Neural cell (in vitro differentiated cells): ENCODE measurements around the gene RHOC. TPM values are rescaled to one million over a fixed set of nuclear protein-coding genes. Genes with fewer than 3 reads are reported as not detected.

ENCODE experiments used
- H2AFZ ChIP-seq: fragments of 200-600, 300-800 bp; sonication (generic), shearing (Covaris generic); 2 replicates; pipeline ENCODE4 v1.6.0; 2014; ENCODE audit warnings: low read depth, mild to moderate bottlenecking, antibody characterized with exemption, low read length, moderate library complexity
- H3F3A ChIP-seq: fragments of 200-600 bp; shearing (Covaris generic); 2 replicates; pipeline ENCODE4 v1.6.1; 2016; ENCODE audit warnings: mild to moderate bottlenecking, moderate library complexity, mixed read lengths, antibody characterized with exemption, low read length; ENCODE audit not compliant: insufficient read depth, poor library complexity, severe bottlenecking
- H3K27ac ChIP-seq: fragments of 200-600, 300-800 bp; sonication (generic), shearing (Covaris generic); 2 replicates; pipeline ENCODE4 v1.5.1; 2014; ENCODE audit warnings: mild to moderate bottlenecking, low read length, moderate library complexity
- H3K27me3 ChIP-seq: fragments of 300-800, 200-600 bp; sonication (generic), shearing (Covaris generic); 2 replicates; pipeline ENCODE4 v1.6.0; 2014; ENCODE audit warnings: mild to moderate bottlenecking, low read depth, low read length, moderate library complexity; ENCODE audit not compliant: insufficient read depth
- H3K36me3 ChIP-seq: fragments of 300-800, 200-600 bp; sonication (generic), shearing (Covaris generic); 2 replicates; pipeline ENCODE4 v1.5.1; 2014; ENCODE audit warnings: mild to moderate bottlenecking, antibody characterized with exemption, low read length, moderate library complexity; ENCODE audit not compliant: insufficient read depth
- H3K4me2 ChIP-seq: fragments of 300-800, 200-600 bp; sonication (generic), shearing (Covaris generic); 2 replicates; pipeline ENCODE4 v1.6.0; 2014; ENCODE audit warnings: mild to moderate bottlenecking, low read length
- H3K4me3 ChIP-seq: fragments of 300-800, 200-600 bp; sonication (generic), shearing (Covaris generic); 2 replicates; pipeline ENCODE4 v1.5.1; 2014; ENCODE audit warnings: mild to moderate bottlenecking, low read length, moderate library complexity
- H3K79me2 ChIP-seq: fragments of 200-600 bp; shearing (Covaris generic); replicated peaks from 2 replicates; pipeline ENCODE4 v1.6.0; 2014; ENCODE audit warnings: mild to moderate bottlenecking, low read length, moderate library complexity; ENCODE audit not compliant: insufficient read depth
- H3K9ac ChIP-seq: fragments of 300-800, 200-600 bp; sonication (generic), shearing (Covaris generic); 2 replicates; pipeline ENCODE4 v1.6.1; 2016; ENCODE audit warnings: mild to moderate bottlenecking, low read length, mixed read lengths
- H3K9me2 ChIP-seq: fragments of 200-600 bp; shearing (Covaris generic); 2 replicates; pipeline ENCODE4 v1.6.1; 2016; ENCODE audit warnings: mild to moderate bottlenecking, low read length, mixed read lengths; ENCODE audit not compliant: insufficient read depth
- H3K9me3 ChIP-seq: fragments of 200-600, 300-800 bp; sonication (generic), shearing (Covaris generic); 2 replicates; pipeline ENCODE4 v1.6.1; 2016; ENCODE audit warnings: mild to moderate bottlenecking, mixed run types, low read length, moderate library complexity, mixed read lengths
- H4K20me1 ChIP-seq: fragments of 200-600 bp; shearing (Covaris generic); 2 replicates; pipeline ENCODE4 v1.6.1; 2016; ENCODE audit warnings: mild to moderate bottlenecking, mixed run types; ENCODE audit not compliant: insufficient read depth
- CTCF ChIP-seq: fragments of 450-650 bp; IDR thresholded peaks from 2 replicates; pipeline ENCODE4 v1.5.1; 2014; ENCODE audit warnings: antibody characterized with exemption, mild to moderate bottlenecking, moderate library complexity; ENCODE audit not compliant: poor library complexity, severe bottlenecking
- EP300 ChIP-seq: fragments of 450-650 bp; conservative IDR thresholded peaks from 2 replicates; pipeline ENCODE4 v1.6.1; 2014; ENCODE audit warnings: antibody characterized with exemption, mild to moderate bottlenecking, moderate library complexity; ENCODE audit not compliant: poor library complexity, severe bottlenecking
- EZH2 ChIP-seq: fragments of 200-600, 300-800 bp; shearing (Covaris generic), sonication (generic); IDR thresholded peaks from 2 replicates; pipeline ENCODE4 v1.6.1; 2014; ENCODE audit warnings: antibody characterized with exemption, low read length, borderline replicate concordance, mild to moderate bottlenecking; ENCODE audit not compliant: insufficient read depth, poor library complexity, severe bottlenecking
- MXI1 ChIP-seq: fragments of 450-650 bp; conservative IDR thresholded peaks from 2 replicates; pipeline ENCODE4 v1.6.1; 2014; ENCODE audit warnings: antibody characterized with exemption, mild to moderate bottlenecking; ENCODE audit not compliant: poor library complexity, severe bottlenecking
- POLR2AphosphoS5 ChIP-seq: IDR thresholded peaks from 2 replicates; pipeline ENCODE4 v1.6.1; 2012
- RAD21 ChIP-seq: fragments of 450-650 bp; conservative IDR thresholded peaks from 2 replicates; pipeline ENCODE4 v1.6.1; 2014; ENCODE audit warnings: antibody characterized with exemption, mild to moderate bottlenecking, moderate library complexity
- REST ChIP-seq: IDR thresholded peaks from 2 replicates; pipeline ENCODE4 v1.6.1; 2012; ENCODE audit warnings: borderline replicate concordance
- SMC3 ChIP-seq: fragments of 450-650 bp; conservative IDR thresholded peaks from 2 replicates; pipeline ENCODE4 v1.6.1; 2014; ENCODE audit warnings: antibody characterized with exemption, mild to moderate bottlenecking, moderate library complexity; ENCODE audit not compliant: poor library complexity
- TAF1 ChIP-seq: IDR thresholded peaks from 2 replicates; pipeline ENCODE4 v1.6.1; 2012; ENCODE audit warnings: low read depth
- polyA plus RNA-seq: library from polyadenylated mRNA; depleted of rRNA; stranded (reverse); fragments of >200 nt; gene quantifications from 2 replicates; pipeline ENCODE4 v1.2.3, GENCODE V29; 2014

RHOC gene
- polyA plus RNA-seq, 1 donor from 2014 or later: 5.0 TPM

GRCh38 chr1:112711670-112712069 is 4.7 kb upstream of the RHOC start:
- Histone ChIP-seq H3K27me3 (peaks cover 32% of the 10 kb centered on the region), H3K4me3 (no peak overlapping the region), H3K79me2 (no peaks in the 10 kb centered on the region)

GRCh38 chr1:112711041-112711440 is 4.1 kb upstream of the RHOC start:
- Histone ChIP-seq H3K9ac (no peak overlapping the region), H3K9me3 (no peaks in the 10 kb centered on the region), H4K20me1 (no peaks in the 10 kb centered on the region), H3K36me3 (no peaks in the 10 kb centered on the region), H2AFZ (no peak overlapping the region), H3K27me3 (peaks cover 35% of the 10 kb centered on the region), H3K4me2 (no peak overlapping the region), H3K9me2 (no peaks in the 10 kb centered on the region), H3K27ac (no peak overlapping the region), H3K4me3 (no peak overlapping the region), H3F3A (no peaks in the 10 kb centered on the region), H3K79me2 (no peaks in the 10 kb centered on the region)
- TF ChIP-seq EP300 (no peak), MXI1 (no peak), EZH2 (no peak), TAF1 (no peak), POLR2AphosphoS5 (no peak), RAD21 (no peak), CTCF (no peak)

More at GRCh38 chr1:112711670-112712069, 4.7 kb upstream of the RHOC start:
- H2AFZ ChIP-seq: no peak overlapping the region
- TF ChIP-seq RAD21: no peak
- TF ChIP-seq TAF1: no peak
- TF ChIP-seq CTCF: no peak
- TF ChIP-seq EP300: no peak
- no peak for TF ChIP-seq POLR2AphosphoS5
- no peak for TF ChIP-seq MXI1
- TF ChIP-seq SMC3: no peak
- no peak for TF ChIP-seq REST
- H3K36me3 ChIP-seq: no peaks in the 10 kb centered on the region
- no peak overlapping the region for H3K9ac ChIP-seq
- H3K9me2 ChIP-seq: no peaks in the 10 kb centered on the region
- H3K9me3 ChIP-seq: no peaks in the 10 kb centered on the region
- H3K4me2 ChIP-seq: no peak overlapping the region
- H4K20me1 ChIP-seq: no peaks in the 10 kb centered on the region
- no peak overlapping the region for H3K27ac ChIP-seq
- no peaks in the 10 kb centered on the region for H3F3A ChIP-seq
